NT2/D1 (cell line): ENCODE measurements around the gene WDHD1.
"Not testable (repeated sequence)": the region's sequence is repeated elsewhere in the genome, so short reads cannot be mapped to it uniquely, and the experiment has no call there.

Source experiments
- YY1 ChIP-seq: IDR thresholded peaks from 2 replicates; pipeline ENCODE4 v1.6.1; 2011; ENCODE audit not compliant: insufficient read length, insufficient read depth
- ZNF274 ChIP-seq: IDR thresholded peaks from 2 replicates; pipeline ENCODE4 v1.6.1; 2011; ENCODE audit warnings: mild to moderate bottlenecking, low read depth, low read length

GRCh38 chr14:55037995-55038394, 11.1 kb upstream of the WDHD1 start:
- TF ChIP-seq ZNF274, YY1: not testable (repeated sequence)
